Cardiac fibroblast (primary cell): ENCODE results near the gene KIAA1217.

Experiments
- DNase-seq, 2 donors: peaks; one replicate each; pipeline versions ENCODE4 v3.0.0 to v3.0.0-alpha.2; 2010; ENCODE audit warnings: low read depth in 2 of 2
- H3K4me3 ChIP-seq, 2 donors: replicated peaks in 1 of 2; 1 replicate in 1 of 2; 2 replicates in 1 of 2; pipeline ENCODE4 v1.5.1; 2011; ENCODE audit warnings: low read depth in 2 of 2, low read length in 2 of 2, mild to moderate bottlenecking in 2 of 2, moderate library complexity in 1 of 2
- TF ChIP-seq, protein P1 (sequence below): IDR thresholded peaks from one replicate; pipeline ENCODE4 v1.5.1; 2011; ENCODE audit warnings: low read depth, mild to moderate bottlenecking, low read length, inconsistent platforms

KIAA1217 gene

DNA sequence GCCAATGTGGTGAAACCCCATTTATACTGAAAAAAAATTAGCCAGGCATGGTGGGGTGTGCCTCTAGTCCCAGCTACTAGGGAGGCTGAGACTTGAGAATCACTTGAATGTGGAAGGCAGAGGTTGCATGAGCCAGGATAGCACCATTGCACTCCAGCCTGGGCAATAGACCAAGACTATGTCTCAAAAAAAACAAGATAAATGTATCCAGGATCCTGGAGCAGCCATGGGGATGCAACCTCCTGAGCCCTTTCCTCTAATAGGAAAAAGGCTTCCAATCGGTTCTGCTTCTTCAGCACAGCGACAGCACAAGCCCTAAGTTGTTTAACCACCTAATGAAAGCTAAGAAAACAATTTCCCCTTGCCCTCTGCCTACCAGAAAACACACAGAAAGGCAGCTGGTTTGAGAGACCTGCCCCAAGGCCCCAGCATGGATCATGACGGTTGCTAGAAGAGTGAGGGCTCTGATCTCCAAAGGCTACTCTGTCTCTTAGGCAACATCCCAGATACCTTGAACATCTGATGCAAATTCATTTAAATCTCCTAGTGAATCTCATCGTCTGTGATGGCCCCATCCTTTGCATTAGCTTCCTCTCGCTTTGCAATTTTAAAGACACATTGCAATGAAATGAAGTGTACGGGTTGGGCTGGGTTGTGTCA, 294.0 kb downstream of the KIAA1217 start:
- TF ChIP-seq, protein P1, sequence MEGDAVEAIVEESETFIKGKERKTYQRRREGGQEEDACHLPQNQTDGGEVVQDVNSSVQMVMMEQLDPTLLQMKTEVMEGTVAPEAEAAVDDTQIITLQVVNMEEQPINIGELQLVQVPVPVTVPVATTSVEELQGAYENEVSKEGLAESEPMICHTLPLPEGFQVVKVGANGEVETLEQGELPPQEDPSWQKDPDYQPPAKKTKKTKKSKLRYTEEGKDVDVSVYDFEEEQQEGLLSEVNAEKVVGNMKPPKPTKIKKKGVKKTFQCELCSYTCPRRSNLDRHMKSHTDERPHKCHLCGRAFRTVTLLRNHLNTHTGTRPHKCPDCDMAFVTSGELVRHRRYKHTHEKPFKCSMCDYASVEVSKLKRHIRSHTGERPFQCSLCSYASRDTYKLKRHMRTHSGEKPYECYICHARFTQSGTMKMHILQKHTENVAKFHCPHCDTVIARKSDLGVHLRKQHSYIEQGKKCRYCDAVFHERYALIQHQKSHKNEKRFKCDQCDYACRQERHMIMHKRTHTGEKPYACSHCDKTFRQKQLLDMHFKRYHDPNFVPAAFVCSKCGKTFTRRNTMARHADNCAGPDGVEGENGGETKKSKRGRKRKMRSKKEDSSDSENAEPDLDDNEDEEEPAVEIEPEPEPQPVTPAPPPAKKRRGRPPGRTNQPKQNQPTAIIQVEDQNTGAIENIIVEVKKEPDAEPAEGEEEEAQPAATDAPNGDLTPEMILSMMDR, result no peak
- H3K4me3 ChIP-seq, result no peak overlapping the region
- DNase-seq, result no peak

DNA sequence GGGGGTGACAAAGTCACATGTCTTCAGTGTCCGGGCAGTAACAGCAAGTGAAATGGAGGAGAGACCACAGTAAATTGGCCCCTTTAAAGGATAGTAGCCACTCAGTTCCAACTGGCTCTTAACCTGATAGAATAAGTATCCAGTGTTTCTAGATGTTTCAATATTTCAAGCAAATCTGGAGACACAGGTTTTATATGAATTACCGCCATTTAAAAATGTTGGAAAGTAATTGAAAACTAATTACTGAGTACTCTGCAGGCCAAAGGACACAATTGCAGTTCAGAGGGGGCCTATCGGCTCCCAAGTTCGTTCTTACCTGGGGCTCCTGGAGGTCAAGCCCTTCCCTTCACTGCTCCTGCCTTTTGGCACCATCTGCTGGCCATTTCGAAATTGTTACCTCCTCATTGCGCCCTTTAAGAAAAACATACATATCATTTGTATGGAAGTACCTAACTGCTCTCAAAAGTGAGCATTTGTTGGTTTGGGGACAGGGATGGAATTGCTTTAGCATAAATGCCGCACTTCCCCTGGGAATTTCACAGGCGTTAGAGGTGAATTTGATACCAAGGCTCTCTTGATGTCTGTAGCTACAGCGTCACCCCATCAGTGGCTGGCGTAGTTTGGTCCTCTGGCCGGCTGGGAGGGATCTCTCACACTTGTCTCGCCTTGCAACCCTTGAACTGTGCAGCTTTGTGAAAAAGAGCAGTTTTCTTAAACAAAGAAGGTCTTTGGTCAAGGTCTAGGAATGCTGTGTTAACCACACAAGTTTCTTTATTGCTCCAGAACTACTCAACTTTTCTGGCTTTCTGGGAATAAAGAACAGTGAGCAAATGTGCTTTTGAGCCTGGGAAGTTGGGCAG, 294.8 kb downstream of the KIAA1217 start:
- TF ChIP-seq, protein P1, result peak; percentile 67
- H3K4me3 ChIP-seq, result no peak overlapping the region

DNA sequence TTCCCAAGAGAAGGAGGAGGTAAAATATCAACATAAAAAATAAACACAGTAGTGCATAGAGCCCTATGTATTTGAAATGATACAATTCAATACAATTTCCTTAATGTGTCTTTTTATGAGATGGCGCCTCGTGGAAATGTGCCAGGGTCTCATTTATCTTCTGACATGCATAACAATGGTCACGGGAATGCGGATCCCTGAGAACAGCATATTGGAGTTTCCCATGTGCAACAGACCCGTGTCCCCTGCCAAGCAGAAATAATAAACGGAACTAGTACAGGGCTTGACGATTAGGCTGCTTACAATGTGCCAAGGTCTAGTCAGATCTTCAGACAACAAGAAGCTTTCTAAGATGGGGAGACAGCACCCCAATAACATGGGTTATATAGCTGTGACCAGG, 296.8 kb downstream of the KIAA1217 start:
- H3K4me3 ChIP-seq, result no peak overlapping the region
- TF ChIP-seq, protein P1, result no peak
- no peak for DNase-seq

More for the DNA sequence above, 294.8 kb downstream of the KIAA1217 start:
- peak; percentile 52 to 69 for DNase-seq

- no peak overlapping the region for H3K4me3 ChIP-seq
- peak; percentile 21 to 56 for DNase-seq
Observed at GRCh38 chr10:24513155-24513554, 304.2 kb downstream of the KIAA1217 start.

GRCh38 chr10:24515481-24515880, 306.5 kb downstream of the KIAA1217 start:
- TF ChIP-seq, protein P1, result no peak

More at GRCh38 chr10:24513155-24513554, 304.2 kb downstream of the KIAA1217 start:
- TF ChIP-seq, protein P1, result peak; percentile 64

GRCh38 chr10:24518411-24518810, 309.5 kb downstream of the KIAA1217 start:
- peak in 1 of 2 donors; percentile 3 for DNase-seq
- H3K4me3 ChIP-seq, result no peak overlapping the region
- TF ChIP-seq, protein P1, result no peak

More at GRCh38 chr10:24515481-24515880, 306.5 kb downstream of the KIAA1217 start:
- DNase-seq, result no peak
- H3K4me3 ChIP-seq, result no peak overlapping the region
